Neural cell (in vitro differentiated cells): ENCODE results near the gene CD163L1. TPM values are rescaled to one million over a fixed set of nuclear protein-coding genes. Genes with fewer than 3 reads are reported as not detected.

ENCODE experiments used
- H2AFZ ChIP-seq: fragments of 200-600, 300-800 bp; sonication (generic), shearing (Covaris generic); 2 replicates; pipeline ENCODE4 v1.6.0; 2014; ENCODE audit warnings: low read depth, mild to moderate bottlenecking, antibody characterized with exemption, low read length, moderate library complexity
- H3F3A ChIP-seq: fragments of 200-600 bp; shearing (Covaris generic); 2 replicates; pipeline ENCODE4 v1.6.1; 2016; ENCODE audit warnings: mild to moderate bottlenecking, moderate library complexity, mixed read lengths, antibody characterized with exemption, low read length; ENCODE audit not compliant: insufficient read depth, poor library complexity, severe bottlenecking
- H3K27ac ChIP-seq: fragments of 200-600, 300-800 bp; sonication (generic), shearing (Covaris generic); 2 replicates; pipeline ENCODE4 v1.5.1; 2014; ENCODE audit warnings: mild to moderate bottlenecking, low read length, moderate library complexity
- H3K27me3 ChIP-seq: fragments of 300-800, 200-600 bp; sonication (generic), shearing (Covaris generic); 2 replicates; pipeline ENCODE4 v1.6.0; 2014; ENCODE audit warnings: mild to moderate bottlenecking, low read depth, low read length, moderate library complexity; ENCODE audit not compliant: insufficient read depth
- H3K36me3 ChIP-seq: fragments of 300-800, 200-600 bp; sonication (generic), shearing (Covaris generic); 2 replicates; pipeline ENCODE4 v1.5.1; 2014; ENCODE audit warnings: mild to moderate bottlenecking, antibody characterized with exemption, low read length, moderate library complexity; ENCODE audit not compliant: insufficient read depth
- H3K4me2 ChIP-seq: fragments of 300-800, 200-600 bp; sonication (generic), shearing (Covaris generic); 2 replicates; pipeline ENCODE4 v1.6.0; 2014; ENCODE audit warnings: mild to moderate bottlenecking, low read length
- H3K4me3 ChIP-seq: fragments of 300-800, 200-600 bp; sonication (generic), shearing (Covaris generic); 2 replicates; pipeline ENCODE4 v1.5.1; 2014; ENCODE audit warnings: mild to moderate bottlenecking, low read length, moderate library complexity
- H3K79me2 ChIP-seq: fragments of 200-600 bp; shearing (Covaris generic); replicated peaks from 2 replicates; pipeline ENCODE4 v1.6.0; 2014; ENCODE audit warnings: mild to moderate bottlenecking, low read length, moderate library complexity; ENCODE audit not compliant: insufficient read depth
- H3K9ac ChIP-seq: fragments of 300-800, 200-600 bp; sonication (generic), shearing (Covaris generic); 2 replicates; pipeline ENCODE4 v1.6.1; 2016; ENCODE audit warnings: mild to moderate bottlenecking, low read length, mixed read lengths
- H3K9me2 ChIP-seq: fragments of 200-600 bp; shearing (Covaris generic); 2 replicates; pipeline ENCODE4 v1.6.1; 2016; ENCODE audit warnings: mild to moderate bottlenecking, low read length, mixed read lengths; ENCODE audit not compliant: insufficient read depth
- H3K9me3 ChIP-seq: fragments of 200-600, 300-800 bp; sonication (generic), shearing (Covaris generic); 2 replicates; pipeline ENCODE4 v1.6.1; 2016; ENCODE audit warnings: mild to moderate bottlenecking, mixed run types, low read length, moderate library complexity, mixed read lengths
- H4K20me1 ChIP-seq: fragments of 200-600 bp; shearing (Covaris generic); 2 replicates; pipeline ENCODE4 v1.6.1; 2016; ENCODE audit warnings: mild to moderate bottlenecking, mixed run types; ENCODE audit not compliant: insufficient read depth
- CTCF ChIP-seq: fragments of 450-650 bp; IDR thresholded peaks from 2 replicates; pipeline ENCODE4 v1.5.1; 2014; ENCODE audit warnings: antibody characterized with exemption, mild to moderate bottlenecking, moderate library complexity; ENCODE audit not compliant: poor library complexity, severe bottlenecking
- EP300 ChIP-seq: fragments of 450-650 bp; conservative IDR thresholded peaks from 2 replicates; pipeline ENCODE4 v1.6.1; 2014; ENCODE audit warnings: antibody characterized with exemption, mild to moderate bottlenecking, moderate library complexity; ENCODE audit not compliant: poor library complexity, severe bottlenecking
- EZH2 ChIP-seq: fragments of 200-600, 300-800 bp; shearing (Covaris generic), sonication (generic); IDR thresholded peaks from 2 replicates; pipeline ENCODE4 v1.6.1; 2014; ENCODE audit warnings: antibody characterized with exemption, low read length, borderline replicate concordance, mild to moderate bottlenecking; ENCODE audit not compliant: insufficient read depth, poor library complexity, severe bottlenecking
- MXI1 ChIP-seq: fragments of 450-650 bp; conservative IDR thresholded peaks from 2 replicates; pipeline ENCODE4 v1.6.1; 2014; ENCODE audit warnings: antibody characterized with exemption, mild to moderate bottlenecking; ENCODE audit not compliant: poor library complexity, severe bottlenecking
- POLR2AphosphoS5 ChIP-seq: IDR thresholded peaks from 2 replicates; pipeline ENCODE4 v1.6.1; 2012
- RAD21 ChIP-seq: fragments of 450-650 bp; conservative IDR thresholded peaks from 2 replicates; pipeline ENCODE4 v1.6.1; 2014; ENCODE audit warnings: antibody characterized with exemption, mild to moderate bottlenecking, moderate library complexity
- SMC3 ChIP-seq: fragments of 450-650 bp; conservative IDR thresholded peaks from 2 replicates; pipeline ENCODE4 v1.6.1; 2014; ENCODE audit warnings: antibody characterized with exemption, mild to moderate bottlenecking, moderate library complexity; ENCODE audit not compliant: poor library complexity
- TAF1 ChIP-seq: IDR thresholded peaks from 2 replicates; pipeline ENCODE4 v1.6.1; 2012; ENCODE audit warnings: low read depth
- polyA plus RNA-seq: library from polyadenylated mRNA; depleted of rRNA; stranded (reverse); fragments of >200 nt; gene quantifications from 2 replicates; pipeline ENCODE4 v1.2.3, GENCODE V29; 2014
- TF ChIP-seq, protein P1 (sequence below): IDR thresholded peaks from 2 replicates; pipeline ENCODE4 v1.6.1; 2012; ENCODE audit warnings: borderline replicate concordance

The CD163L1 gene
- polyA plus RNA-seq, 1 donor from 2014 or later, result 0.62 TPM

- no peak overlapping the region for H3K4me3 ChIP-seq
- H3K27ac ChIP-seq, result no peak overlapping the region
- TF ChIP-seq CTCF, result no peak
- TF ChIP-seq EZH2, result no peak
- TF ChIP-seq RAD21, result no peak
- no peak for TF ChIP-seq EP300
- TF ChIP-seq, protein P1, sequence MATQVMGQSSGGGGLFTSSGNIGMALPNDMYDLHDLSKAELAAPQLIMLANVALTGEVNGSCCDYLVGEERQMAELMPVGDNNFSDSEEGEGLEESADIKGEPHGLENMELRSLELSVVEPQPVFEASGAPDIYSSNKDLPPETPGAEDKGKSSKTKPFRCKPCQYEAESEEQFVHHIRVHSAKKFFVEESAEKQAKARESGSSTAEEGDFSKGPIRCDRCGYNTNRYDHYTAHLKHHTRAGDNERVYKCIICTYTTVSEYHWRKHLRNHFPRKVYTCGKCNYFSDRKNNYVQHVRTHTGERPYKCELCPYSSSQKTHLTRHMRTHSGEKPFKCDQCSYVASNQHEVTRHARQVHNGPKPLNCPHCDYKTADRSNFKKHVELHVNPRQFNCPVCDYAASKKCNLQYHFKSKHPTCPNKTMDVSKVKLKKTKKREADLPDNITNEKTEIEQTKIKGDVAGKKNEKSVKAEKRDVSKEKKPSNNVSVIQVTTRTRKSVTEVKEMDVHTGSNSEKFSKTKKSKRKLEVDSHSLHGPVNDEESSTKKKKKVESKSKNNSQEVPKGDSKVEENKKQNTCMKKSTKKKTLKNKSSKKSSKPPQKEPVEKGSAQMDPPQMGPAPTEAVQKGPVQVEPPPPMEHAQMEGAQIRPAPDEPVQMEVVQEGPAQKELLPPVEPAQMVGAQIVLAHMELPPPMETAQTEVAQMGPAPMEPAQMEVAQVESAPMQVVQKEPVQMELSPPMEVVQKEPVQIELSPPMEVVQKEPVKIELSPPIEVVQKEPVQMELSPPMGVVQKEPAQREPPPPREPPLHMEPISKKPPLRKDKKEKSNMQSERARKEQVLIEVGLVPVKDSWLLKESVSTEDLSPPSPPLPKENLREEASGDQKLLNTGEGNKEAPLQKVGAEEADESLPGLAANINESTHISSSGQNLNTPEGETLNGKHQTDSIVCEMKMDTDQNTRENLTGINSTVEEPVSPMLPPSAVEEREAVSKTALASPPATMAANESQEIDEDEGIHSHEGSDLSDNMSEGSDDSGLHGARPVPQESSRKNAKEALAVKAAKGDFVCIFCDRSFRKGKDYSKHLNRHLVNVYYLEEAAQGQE, result no peak
- TF ChIP-seq TAF1, result no peak
- TF ChIP-seq MXI1, result no peak
- no peak for TF ChIP-seq POLR2AphosphoS5
- TF ChIP-seq SMC3, result no peak
- H3K36me3 ChIP-seq, result no peaks in the 10 kb centered on the region
- H3K9ac ChIP-seq, result no peak overlapping the region
- H3K79me2 ChIP-seq, result no peaks in the 10 kb centered on the region
- H3K27me3 ChIP-seq, result no peaks in the 10 kb centered on the region
- H4K20me1 ChIP-seq, result no peaks in the 10 kb centered on the region
- H3K9me3 ChIP-seq, result no peaks in the 10 kb centered on the region
- no peaks in the 10 kb centered on the region for H3K9me2 ChIP-seq
- H3K4me2 ChIP-seq, result no peak overlapping the region
- no peak overlapping the region for H2AFZ ChIP-seq
- no peaks in the 10 kb centered on the region for H3F3A ChIP-seq
Measured at GRCh38 chr12:7383157-7383556, 60.8 kb downstream of the CD163L1 start.

DNA sequence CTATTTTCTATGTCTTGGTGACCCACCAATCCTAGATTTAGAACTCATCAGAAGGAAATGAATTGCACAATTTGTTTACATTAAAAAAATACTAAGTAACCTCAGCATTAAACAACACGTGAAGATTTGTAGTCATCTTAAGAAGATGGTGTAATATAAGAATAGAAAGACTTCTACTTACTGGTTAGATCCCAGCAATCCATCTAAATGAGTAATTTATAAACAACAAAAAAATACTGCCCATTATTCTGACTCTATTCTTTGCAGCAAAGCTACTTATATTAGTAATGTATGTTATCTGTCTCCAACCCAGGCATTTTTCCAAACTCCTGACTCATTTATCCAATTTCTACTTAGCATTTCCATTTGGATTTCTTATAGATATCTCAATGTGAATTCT lies 67.8 kb downstream of the CD163L1 start:
- H3K79me2 ChIP-seq, result no peaks in the 10 kb centered on the region
- H3K4me2 ChIP-seq, result no peak overlapping the region
- no peak for TF ChIP-seq EZH2
- TF ChIP-seq MXI1, result no peak
- no peak for TF ChIP-seq EP300
- TF ChIP-seq, protein P1, result no peak
- no peak for TF ChIP-seq CTCF
- TF ChIP-seq TAF1, result no peak
- TF ChIP-seq POLR2AphosphoS5, result no peak
- no peak for TF ChIP-seq RAD21
- no peaks in the 10 kb centered on the region for H3K27me3 ChIP-seq
- no peaks in the 10 kb centered on the region for H4K20me1 ChIP-seq
- no peaks in the 10 kb centered on the region for H3K9me2 ChIP-seq
- no peak overlapping the region for H3K4me3 ChIP-seq
- H3K9ac ChIP-seq, result no peak overlapping the region
- no peaks in the 10 kb centered on the region for H3K36me3 ChIP-seq
- no peaks in the 10 kb centered on the region for H3K9me3 ChIP-seq
- H3K27ac ChIP-seq, result no peak overlapping the region
- H2AFZ ChIP-seq, result no peak overlapping the region
- H3F3A ChIP-seq, result no peaks in the 10 kb centered on the region
